ENCODE data around the gene POU1F1.
"Not testable (repeated sequence)": the region's sequence is repeated elsewhere in the genome, so short reads cannot be mapped to it uniquely, and the experiment has no call there.

POU1F1 gene

DNA sequence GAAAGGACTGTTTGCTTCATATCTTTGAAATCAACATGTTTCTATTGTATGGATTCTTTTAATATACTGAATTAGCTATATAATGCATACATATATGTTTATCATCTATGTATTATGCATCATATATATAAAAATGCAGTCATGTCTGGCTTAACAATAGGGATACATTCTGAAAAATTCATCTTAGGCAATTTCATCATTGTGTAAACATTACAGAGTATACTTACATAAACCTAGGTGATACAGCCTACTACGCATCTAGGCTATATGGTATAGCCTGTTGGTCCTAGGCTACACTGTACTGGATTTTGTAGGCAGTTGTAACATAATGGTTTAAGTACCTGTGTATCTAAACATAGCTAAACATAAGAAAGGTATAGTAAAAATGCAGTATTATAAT is 27.6 kb downstream of the POU1F1 start:
- no peak for DNase-seq

DNA sequence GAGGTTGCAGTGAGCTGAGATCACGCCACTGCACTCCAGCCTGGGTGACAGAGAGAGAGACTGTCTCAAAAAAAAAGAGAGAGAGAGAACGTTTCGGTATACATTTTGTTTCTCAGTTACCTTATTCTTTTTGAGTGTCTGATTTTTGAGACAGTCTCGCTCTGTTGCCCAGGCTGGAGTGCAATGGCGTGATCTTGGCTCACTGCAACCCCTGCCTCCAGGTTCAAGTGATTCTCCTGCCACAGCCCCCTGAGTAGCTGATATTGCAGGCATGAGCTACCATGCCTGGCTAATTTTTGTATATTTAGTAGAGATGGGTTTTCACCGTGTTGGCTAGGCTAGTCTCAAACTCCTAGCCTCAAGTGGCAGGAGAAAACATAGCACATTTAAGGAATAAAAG is 28.2 kb downstream of the POU1F1 start:
- not testable (repeated sequence) for DNase-seq

DNA sequence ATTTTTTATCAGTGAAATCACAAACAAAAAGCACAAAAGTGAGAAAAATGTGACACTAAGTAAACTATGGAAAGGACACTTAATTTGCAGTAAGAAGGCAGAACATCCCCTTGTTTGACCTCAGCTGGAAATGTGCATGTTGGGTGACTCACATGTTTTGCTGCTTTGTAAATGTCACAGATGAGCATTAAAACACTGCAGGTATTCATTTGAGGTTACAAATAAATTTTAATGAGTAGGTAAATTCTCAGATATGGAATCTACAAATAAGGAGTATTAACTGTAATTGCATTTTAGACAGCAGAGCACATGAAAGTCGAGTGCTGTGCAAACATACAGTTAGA is 29.0 kb downstream of the POU1F1 start:
- no peak for DNase-seq

DNA sequence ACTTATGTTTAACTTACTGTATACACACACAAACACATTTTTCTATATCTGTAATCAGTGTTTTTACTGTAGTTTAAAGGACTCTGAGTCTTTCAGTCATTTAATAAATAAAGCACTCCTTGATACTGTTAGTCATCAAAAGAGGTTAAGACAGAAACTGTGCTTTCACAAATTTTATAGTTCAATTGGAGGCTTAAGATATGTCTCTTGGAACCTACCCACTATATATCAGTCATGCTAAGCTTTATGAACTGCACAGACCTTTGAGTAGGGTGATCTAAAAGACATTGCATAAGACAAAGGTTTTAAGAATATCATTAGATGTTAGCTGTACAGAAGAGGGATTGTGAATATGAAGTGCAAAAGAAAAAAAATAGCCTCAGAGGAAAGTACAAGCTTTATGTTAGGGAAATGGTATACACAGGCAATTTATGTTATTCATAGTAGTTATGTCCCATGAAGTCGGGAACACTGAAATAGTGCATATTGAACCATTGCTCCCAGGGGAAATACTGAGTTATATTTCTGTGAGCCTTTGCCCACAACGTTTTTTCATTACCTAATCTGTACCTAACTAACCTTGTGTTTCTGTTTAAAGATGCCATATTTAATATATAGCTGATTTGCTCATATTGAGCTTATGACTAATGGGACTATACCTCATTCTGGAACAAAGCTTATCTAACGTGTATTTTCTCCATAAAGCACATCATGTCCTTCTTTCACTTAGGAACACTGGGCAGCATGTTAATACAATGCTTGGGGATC is 29.5 kb downstream of the POU1F1 start:
- no peak for DNase-seq

DNA sequence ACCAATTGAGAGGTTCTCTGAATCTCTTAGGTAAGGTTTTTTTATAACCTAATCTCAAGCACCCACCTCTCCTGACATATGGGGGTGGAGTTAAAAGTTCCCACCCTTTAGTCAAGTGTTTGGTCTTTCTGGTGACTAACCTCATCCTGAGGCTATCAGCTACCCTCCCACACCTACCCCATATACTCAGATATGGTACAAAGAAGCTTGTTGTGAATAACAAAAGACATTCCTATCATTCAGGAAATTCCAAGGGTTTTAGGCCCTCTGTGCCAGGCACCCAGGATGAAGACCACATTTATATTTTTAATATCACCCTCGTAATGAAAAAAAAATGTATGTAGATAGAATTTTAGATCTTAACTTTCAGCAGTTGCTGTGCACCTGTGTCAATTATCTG is 40.3 kb downstream of the POU1F1 start:
- DNase-seq, result no peak

DNA sequence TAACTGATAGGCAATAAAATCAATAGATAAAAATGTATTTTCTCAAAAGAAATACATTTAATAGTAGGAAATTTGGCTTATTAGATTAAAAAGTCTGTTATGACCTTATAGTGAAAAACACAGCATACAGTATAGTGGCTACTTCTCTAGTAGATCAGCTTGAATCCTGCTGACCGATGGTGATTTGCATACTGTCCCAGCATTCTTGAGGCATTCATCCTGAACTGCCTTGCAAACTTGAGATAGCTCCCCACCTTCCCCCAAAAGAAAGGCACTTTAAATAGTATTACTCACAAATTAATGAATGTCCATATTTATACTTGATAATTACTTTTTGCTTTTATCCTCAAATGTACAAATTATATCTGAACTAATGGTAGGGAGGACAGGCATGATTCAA is 42.6 kb downstream of the POU1F1 start:
- DNase-seq, result no peak

DNA sequence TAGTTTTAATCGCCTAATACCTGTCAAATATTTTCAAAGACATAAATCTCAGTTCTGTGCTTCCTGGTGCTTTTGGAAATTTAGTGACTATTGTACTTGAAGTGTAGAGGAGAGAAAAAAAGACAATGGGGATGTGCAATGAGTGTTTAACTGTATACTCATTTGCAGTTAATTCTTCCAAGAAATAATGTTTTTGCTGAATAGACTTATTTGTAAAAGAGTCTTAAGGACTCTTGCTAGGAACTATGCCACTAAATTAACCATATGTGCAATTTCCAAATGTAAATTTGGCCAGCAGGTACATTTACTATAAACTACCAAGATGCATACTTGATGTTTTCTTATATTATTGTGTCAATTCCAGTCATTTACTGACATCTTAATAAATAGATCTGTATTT is 47.3 kb downstream of the POU1F1 start:
- no peak for DNase-seq

DNA sequence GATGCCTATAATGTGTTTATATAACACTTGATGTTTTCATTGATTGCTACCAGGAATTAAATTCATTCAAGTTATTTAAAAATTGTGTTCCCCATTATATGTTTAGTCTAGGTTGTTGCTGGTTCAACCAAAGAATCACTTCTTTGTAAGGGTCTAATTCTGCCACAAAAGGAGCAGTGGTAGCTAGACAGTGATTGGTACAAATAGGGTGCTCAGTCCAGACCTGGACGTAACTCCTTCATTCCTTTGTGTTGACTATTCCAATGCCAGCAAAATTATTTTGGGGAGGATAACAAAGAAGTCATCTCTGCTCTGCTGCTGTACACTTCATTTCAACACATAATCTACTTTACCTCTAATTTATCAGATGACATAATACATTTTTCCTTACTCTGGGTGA is 48.1 kb downstream of the POU1F1 start:
- peak; percentile 44 for DNase-seq

DNA sequence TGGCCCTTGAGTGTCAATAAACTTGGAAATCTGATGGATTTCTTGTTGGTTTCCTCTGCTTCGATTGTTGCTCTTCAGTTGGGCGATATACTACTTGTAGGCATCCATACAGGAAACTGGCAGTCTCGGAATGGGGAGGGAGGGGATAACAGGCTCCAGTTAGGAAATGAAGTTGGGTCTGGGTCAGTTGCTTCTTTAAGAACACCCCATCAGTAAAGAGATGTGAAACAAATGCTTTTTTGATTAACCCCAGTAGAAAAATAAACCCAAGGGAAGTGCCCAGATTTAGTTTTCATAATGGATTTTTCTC is 48.6 kb downstream of the POU1F1 start:
- peak; percentile 7 for DNase-seq

DNA sequence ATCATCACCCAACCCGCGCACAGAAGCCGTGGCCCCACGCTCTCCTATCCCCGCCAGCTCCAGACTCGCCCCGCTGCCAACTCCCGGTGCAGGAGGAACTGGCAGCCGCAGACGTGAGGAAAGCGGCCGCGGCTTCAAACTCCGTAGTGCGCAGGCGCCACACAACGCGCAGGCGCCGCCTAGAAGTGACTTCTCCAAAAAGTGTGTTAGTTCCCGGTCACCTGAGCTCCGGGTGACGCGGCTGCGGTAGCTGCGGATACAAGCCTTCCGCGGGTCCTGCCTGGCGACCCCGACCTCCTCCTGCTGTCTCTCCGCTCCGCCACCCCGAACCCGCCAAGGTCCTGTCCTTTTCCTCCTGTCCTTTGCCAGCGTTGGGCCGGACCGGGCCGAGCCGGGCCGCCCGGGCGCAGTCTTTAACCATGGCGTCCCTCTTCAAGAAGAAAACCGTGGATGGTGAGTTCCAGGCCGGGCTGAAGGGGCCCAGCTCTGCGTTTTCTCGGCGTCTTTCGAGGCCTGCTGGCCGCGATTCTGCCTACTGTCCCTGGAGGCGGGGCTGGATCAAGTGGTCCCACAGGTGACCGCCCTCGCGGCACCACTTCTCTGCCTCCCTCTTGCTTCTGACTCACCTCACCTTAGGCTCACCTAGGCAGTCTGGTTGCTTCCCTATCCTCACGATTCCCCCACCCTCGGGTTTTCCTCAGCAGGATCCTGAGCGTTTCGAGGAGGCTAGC is 49.1 kb downstream of the POU1F1 start, which contains the start of gene CHMP2B:
TSS of gene CHMP2B (plus strand) at position 206 of the 731 bp plus-strand sequence. CDS start at position 420, 214 bp downstream.
- DNase-seq, result peak; percentile 92

DNA sequence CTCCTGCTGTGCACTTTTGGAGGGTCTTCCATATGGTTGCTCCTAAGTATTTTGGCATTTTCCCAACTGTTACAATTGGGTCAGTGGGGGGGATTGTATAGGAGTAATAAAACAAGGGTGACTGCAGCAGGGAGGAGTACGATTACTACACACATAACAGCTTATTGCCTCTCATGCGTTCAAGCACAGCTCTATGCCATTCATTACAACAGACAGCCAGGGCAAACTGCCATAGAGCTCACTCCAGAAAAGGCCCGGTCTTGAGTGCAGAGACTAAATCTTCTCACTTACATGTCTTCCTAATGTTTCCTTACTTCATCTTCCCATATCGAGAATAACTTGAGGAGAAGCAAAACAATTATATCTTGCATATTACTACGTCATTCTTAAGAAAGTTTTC is 50.7 kb downstream of the POU1F1 start:
- DNase-seq, result no peak

DNA sequence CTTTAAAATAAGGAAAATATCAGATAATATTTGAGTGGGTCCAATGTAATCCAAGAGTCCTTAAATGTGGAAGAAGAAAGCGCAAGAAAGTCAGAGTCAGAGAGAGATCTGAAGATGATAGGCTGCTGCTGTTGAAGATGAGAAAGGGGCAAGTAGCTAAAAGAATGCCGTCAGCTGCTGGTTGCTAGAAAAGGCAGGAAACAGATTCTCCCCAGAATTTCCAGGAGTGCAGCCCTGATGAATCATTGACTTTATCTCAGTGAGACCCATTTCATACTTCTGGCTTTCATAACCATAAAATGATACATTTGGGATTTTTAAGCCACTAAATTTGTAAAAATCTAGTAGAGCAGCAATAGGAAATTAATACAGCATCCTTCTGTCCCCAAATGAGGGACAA is 56.8 kb downstream of the POU1F1 start:
- DNase-seq, result no peak

DNA sequence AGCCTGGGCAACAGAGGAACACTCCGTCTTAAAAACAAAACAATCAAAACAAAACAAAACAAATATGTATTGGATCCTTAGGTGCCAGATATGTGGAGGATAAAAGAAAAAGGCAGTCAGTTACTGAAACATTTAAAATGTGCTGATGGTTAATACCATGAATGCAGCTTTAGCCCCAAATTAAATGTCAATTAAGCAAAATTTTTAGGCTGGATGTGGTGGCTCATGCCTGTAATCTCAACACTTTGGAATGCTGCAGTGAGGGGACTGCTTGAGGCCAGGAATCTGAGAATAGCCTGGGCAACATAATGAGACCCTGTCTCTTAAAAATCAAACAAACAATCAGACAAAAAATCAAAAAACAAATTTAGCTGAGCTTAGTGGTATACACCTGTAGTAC is 57.8 kb downstream of the POU1F1 start:
- DNase-seq, result no peak

All from HCEC 1CT (cell line).